K562 (cell line): ENCODE measurements around the gene ERVH48-1. TPM values are rescaled to one million over a fixed set of nuclear protein-coding genes. Genes with fewer than 3 reads are reported as not detected.

Source experiments
- ATAC-seq: fragments of 200-7000 bp; cut with Tn5 transposase; 3 replicates; pipeline ENCODE4 v1.9.1; 2020; ENCODE audit warnings: moderate library complexity
- Bru-seq: library from RNA; stranded (reverse); fragments of 400-500 nt; gene quantifications from one replicate; lab custom pipeline; 2021; lab: Mats Ljungman, UMichigan
- BruChase-seq, 2 experiments: library from RNA; stranded (reverse); fragments of 400-500 nt; gene quantifications; one replicate each; lab custom pipeline; 2021; lab: Mats Ljungman, UMichigan
- BruUV-seq: library from RNA; stranded (reverse); fragments of 400-500 nt; replicated peaks from 2 replicates; lab custom pipeline; 2021; lab: Mats Ljungman, UMichigan
- CTCF ChIA-PET: fragments of 300-600 bp; formaldehyde crosslinking; extraction: SDS; loops from one replicate; lab custom pipeline; 2021; ENCODE audit warnings: low intra/inter-chr PET ratio; lab: Yijun Ruan, JAX
- POLR2A ChIA-PET: fragments of 300-600, 350-650 bp; sonication (Branson Sonifier 250); formaldehyde crosslinking; extraction: SDS; loops from one replicate; lab custom pipeline; 2021; ENCODE audit warnings: antibody characterized with exemption, inconsistent platforms; lab: Yijun Ruan, JAX
- DNase-seq, 4 experiments: peaks; one replicate each; pipeline versions ENCODE4 v3.0.0 to v3.0.0-alpha.2; 2011 to 2018; ENCODE audit warnings: low spot score in 3 of 4, mixed read lengths in 3 of 4; ENCODE audit errors: extremely low read depth in 1 of 4
- FAIRE-seq: peaks from 2 replicates; lab custom pipeline; 2011; peaks lifted over from hg19 to GRCh38; lab: Jason Lieb, UNC
- H2AFZ ChIP-seq: 2 replicates; pipeline ENCODE4 v1.6.0; 2011; ENCODE audit warnings: low read depth, low read length, control low read depth, inconsistent platforms
- H3K27ac ChIP-seq: fragments of 200-600 bp; 3 replicates; pipeline ENCODE4 v1.8.0; 2011; ENCODE audit warnings: low read depth, mild to moderate bottlenecking, control low read depth, inconsistent platforms, low read length, moderate library complexity, mixed read lengths; ENCODE audit errors: extremely low read depth
- H3K27me3 ChIP-seq, 2 experiments: fragments of 300-600 bp in 1 of 2; 2 replicates in 1 of 2; 3 replicates in 1 of 2; pipeline versions ENCODE4 v1.6.0 to v1.8.0; 2011; ENCODE audit warnings: inconsistent platforms in 2 of 2, low read length in 2 of 2, mild to moderate bottlenecking in 1 of 2, mixed read lengths in 1 of 2, moderate library complexity in 1 of 2; ENCODE audit not compliant: control insufficient read depth in 2 of 2, insufficient read depth in 2 of 2
- H3K36me3 ChIP-seq: fragments of 300-600 bp; 3 replicates; pipeline ENCODE4 v1.8.0; 2011; ENCODE audit warnings: mild to moderate bottlenecking, low read length, inconsistent platforms; ENCODE audit not compliant: control insufficient read depth, insufficient read depth
- H3K4me1 ChIP-seq, 2 experiments: fragments of 200-600 bp in 1 of 2; replicated peaks in 1 of 2; 2 replicates in 1 of 2; 3 replicates in 1 of 2; pipeline versions ENCODE4 v1.5.1 to v1.8.0; 2011; ENCODE audit warnings: inconsistent platforms in 2 of 2, low read length in 2 of 2, mild to moderate bottlenecking in 1 of 2, mixed read lengths in 1 of 2, moderate library complexity in 1 of 2; ENCODE audit not compliant: control insufficient read depth in 2 of 2, insufficient read depth in 2 of 2
- H3K4me2 ChIP-seq: 2 replicates; pipeline ENCODE4 v1.6.1; 2011; ENCODE audit warnings: low read length, control low read depth, inconsistent platforms, mixed read lengths; ENCODE audit not compliant: insufficient read depth
- H3K4me3 ChIP-seq: fragments of 200-600 bp; sonication (generic), shearing (Covaris generic); 2 replicates; pipeline ENCODE4 v1.5.1; 2016; ENCODE audit warnings: control low read depth, inconsistent platforms
- H3K79me2 ChIP-seq: fragments of 200-600 bp; 3 replicates; pipeline ENCODE4 v1.8.0; 2011; ENCODE audit warnings: low read length, inconsistent platforms; ENCODE audit not compliant: control insufficient read depth, insufficient read depth
- H3K9ac ChIP-seq, 2 experiments: 2 replicates each; pipeline versions ENCODE4 v1.6.0 to v1.6.1; 2011; ENCODE audit warnings: low read depth in 2 of 2, low read length in 2 of 2, control low read depth in 1 of 2, inconsistent platforms in 1 of 2, mild to moderate bottlenecking in 1 of 2, mixed read lengths in 1 of 2; ENCODE audit not compliant: insufficient read depth in 1 of 2
- H3K9me1 ChIP-seq: one replicate; pipeline ENCODE4 v1.6.0; 2011; ENCODE audit warnings: inconsistent platforms, mild to moderate bottlenecking, low read length, moderate library complexity; ENCODE audit not compliant: control insufficient read depth, insufficient read depth
- H3K9me3 ChIP-seq: replicated peaks from 2 replicates; pipeline ENCODE4 v1.5.1; 2011; ENCODE audit warnings: low read depth, low read length, inconsistent platforms; ENCODE audit not compliant: control insufficient read depth, insufficient read depth
- H4K20me1 ChIP-seq: replicated peaks from 2 replicates; pipeline ENCODE4 v1.6.1; 2011; ENCODE audit warnings: low read length, inconsistent platforms, mixed read lengths; ENCODE audit not compliant: control insufficient read depth, insufficient read depth
- MEF2A ChIP-seq: IDR thresholded peaks from 2 replicates; pipeline ENCODE4 v1.6.1; 2011; ENCODE audit warnings: low read depth, mild to moderate bottlenecking, low read length, moderate library complexity; ENCODE audit not compliant: control insufficient read depth
- POLR2G ChIP-seq: fragments of 200-400 bp; formaldehyde crosslinking; IDR thresholded peaks from 2 replicates; pipeline ENCODE4 v1.6.1; 2017; ENCODE audit warnings: low read depth, mild to moderate bottlenecking, antibody characterized with exemption, low read length, moderate library complexity
- RBFOX2 ChIP-seq: fragments of 200-400 bp; formaldehyde crosslinking; IDR thresholded peaks from 2 replicates; pipeline ENCODE4 v1.6.1; 2017; ENCODE audit warnings: low read depth, mild to moderate bottlenecking, low read length, moderate library complexity
- WGBS: fragments of 100-300 bp; shearing (Covaris generic); methylation state at CpG from one replicate; pipeline ENCODE4 v1.1.6; 2016; ENCODE audit warnings: low coverage, mixed read lengths; ENCODE audit not compliant: insufficient coverage; ENCODE audit errors: missing lambda C conversion rate; 5-methylcytosine and 5-hydroxymethylcytosine counted together
- in situ Hi-C: fragments of 300-500 bp; cut with MboI; formaldehyde crosslinking; loops from 4 replicates; pipeline ENCODE4 v1.15.0; 2018; ENCODE audit warnings: inconsistent platforms, mixed read lengths
- intact Hi-C: fragments of 100-400 bp; cut with micrococcal nuclease; formaldehyde crosslinking; loops from 2 replicates; pipeline ENCODE4 v1.14.2; 2022
- long read RNA-seq, 3 experiments: library from polyadenylated mRNA in 2 of 3; library from RNA in 1 of 3; unstranded in 2 of 3; stranded (forward) in 1 of 3; transcript quantifications; one replicate each; pipeline ENCODE4 v2.0.0, GENCODE V29; 2019 to 2022
- polyA minus RNA-seq, 3 experiments: library from RNA; depleted of rRNA, polyadenylated mRNA; stranded (reverse); fragments of >200 nt; gene quantifications; 2 replicates each; pipeline ENCODE4 v1.2.3, GENCODE V29; 2011
- polyA plus RNA-seq, 8 experiments: library from polyadenylated mRNA; depleted of rRNA in 4 of 8; stranded (reverse) in 5 of 8; unstranded in 3 of 8; fragments of >200 nt; fragmentation: Nextera tagmentation in 2 of 8; fragmentation: Illumina TruSeq in 1 of 8; extraction: Ambion mirVana in 2 of 8; extraction: Trizol in 1 of 8; gene quantifications; 2 replicates each; pipeline versions ENCODE4 v1.2.1 to v1.2.3, GENCODE V29; 2011 to 2014; ENCODE audit warnings: inconsistent platforms in 1 of 8, missing spikeins in 1 of 8
- total RNA-seq, 7 experiments: library from RNA; depleted of rRNA in 6 of 7; stranded (reverse); fragments of >200 nt in 6 of 7; fragmentation: Illumina TruSeq in 2 of 7; extraction: Trizol in 2 of 7; gene quantifications; 2 replicates each; pipeline versions ENCODE4 v1.2.1 to v1.2.3, GENCODE V29; 2011 to 2021; ENCODE audit warnings: low replicate concordance in 1 of 7
- TF ChIP-seq, protein P1 (sequence below): sonication (generic); formaldehyde crosslinking; IDR thresholded peaks from 2 replicates; pipeline ENCODE4 v1.8.1; 2023; ENCODE audit warnings: mild to moderate bottlenecking, missing genetic modification reagents
- TF ChIP-seq, protein P2 (sequence below): fragments of 450-650 bp; IDR thresholded peaks from 2 replicates; pipeline ENCODE4 v1.6.1; 2018; ENCODE audit not compliant: partially characterized antibody
- TF ChIP-seq, protein P3 (sequence below): fragments of 200-400 bp; formaldehyde crosslinking; IDR thresholded peaks from 2 replicates; pipeline ENCODE4 v1.6.1; 2017; ENCODE audit warnings: mild to moderate bottlenecking, low read depth, low read length, moderate library complexity

The ERVH48-1 gene
- total RNA-seq (2011; cell fraction: chromatin; rRNA removed; ENCODE audit: low replicate concordance): 0.23 and 0.28 TPM in 2 replicates
- 0.13 TPM in 1 of 2 replicates, not detected in the other for total RNA-seq (2011; cell fraction: nucleolus; rRNA removed)
- 0.51 and 0.53 TPM in 2 replicates for total RNA-seq (2011; cell fraction: nucleoplasm; rRNA removed)
- 0.09 TPM in 1 of 2 replicates, not detected in the other for total RNA-seq (2014; rRNA removed)
- total RNA-seq (2014; rRNA removed; fragmentation: Illumina TruSeq; extraction: Trizol): 0.06 TPM in 1 of 2 replicates, not detected in the other
- 0.08 TPM in 1 of 2 replicates, not detected in the other for total RNA-seq (2015; rRNA removed; fragmentation: Illumina TruSeq; extraction: Trizol)
- total RNA-seq (2021): 0.09 TPM in 1 of 2 replicates, not detected in the other
- 0.22 and 0.49 TPM in 2 replicates for polyA plus RNA-seq (2011; rRNA removed)
- 0.25 and 0.32 TPM in 2 replicates for polyA plus RNA-seq (2011; cell fraction: cytosol; rRNA removed)
- 0.13 and 0.27 TPM in 2 replicates for polyA plus RNA-seq (2011; cell fraction: nucleus; rRNA removed)
- polyA plus RNA-seq (2012): 0.28 and 0.31 TPM in 2 replicates
- polyA plus RNA-seq (2014; fragmentation: Illumina TruSeq; extraction: Trizol): 0.07 and 0.16 TPM in 2 replicates
- polyA plus RNA-seq (2014; fragmentation: Nextera tagmentation; extraction: Ambion mirVana): under 1 TPM; 0.08 to 0.15 TPM
- polyA plus RNA-seq (2014; rRNA removed): 0.11 and 0.20 TPM in 2 replicates
- 0.06 and 0.07 TPM in 2 replicates for polyA minus RNA-seq (2011; rRNA and poly(A)+ RNA removed)
- polyA minus RNA-seq (2011; cell fraction: cytosol; rRNA and poly(A)+ RNA removed): not detected in 2 replicates
- polyA minus RNA-seq (2011; cell fraction: nucleus; rRNA and poly(A)+ RNA removed): not detected in 2 replicates
- percentile 26 among the genes with signal in this experiment for Bru-seq, nascent RNA
- BruChase-seq, experiment 1, labeled RNA remaining after a 2-hour chase: not detected
- BruChase-seq, experiment 2, labeled RNA remaining after a 6-hour chase: percentile 14 among the genes with signal in this experiment
- long read RNA-seq, experiment 1: 0 reads
- long read RNA-seq, experiment 2: 0 reads
- long read RNA-seq, experiment 3: 0 reads

DNA sequence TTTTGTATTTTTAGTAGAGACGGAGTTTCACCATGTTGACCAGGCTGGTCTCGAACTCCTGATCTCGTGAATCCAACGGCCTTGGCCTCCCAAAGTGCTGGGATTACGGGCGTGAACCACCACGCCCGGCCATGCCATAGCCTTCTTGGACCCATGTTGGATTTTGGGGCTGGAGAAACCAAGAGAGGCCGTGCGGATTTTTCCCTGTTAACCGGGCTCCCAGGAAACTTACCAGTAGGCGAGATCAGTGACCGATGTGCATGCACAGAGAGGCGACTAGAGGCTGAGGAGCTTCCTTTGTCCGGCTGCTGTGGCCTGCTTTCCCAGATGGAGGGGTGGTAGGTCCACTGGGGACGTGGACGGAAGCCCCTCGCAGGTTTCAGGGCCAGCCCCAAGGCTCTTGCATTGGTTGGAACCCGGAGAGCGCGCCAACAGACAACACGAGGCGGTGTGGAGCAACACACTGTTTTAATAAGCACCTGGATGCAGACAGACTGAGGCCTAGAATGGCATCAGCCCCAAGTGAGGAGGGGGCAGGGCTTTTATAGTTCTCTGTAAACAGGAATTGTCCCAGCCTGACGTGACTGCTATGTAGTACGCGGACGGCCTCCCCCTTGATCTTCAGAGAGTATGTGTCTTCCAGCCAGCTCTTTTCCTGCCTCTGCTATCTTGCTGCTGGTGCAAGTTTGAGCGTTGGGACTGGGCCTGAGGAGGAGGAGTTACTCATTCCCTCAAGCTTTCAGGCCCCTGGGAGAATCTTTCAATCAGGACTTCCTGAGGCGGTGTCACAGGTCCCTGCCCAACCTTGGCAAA, at the start of gene ERVH48-1:
Gene ERVH48-1 (minus strand): TSS at position 517 of the 813 bp plus-strand sequence. CDS start 6,624 bp downstream, outside the sequence.
- BruUV-seq: no TSS peak
- POLR2A ChIA-PET: interaction anchor here (0.6 to 1.4 kb wide), 3 partner anchors 52 to 836 kb away, joined by 3 to 4 read pairs (median 3); no protein-coding TSS in a partner anchor
- 83% methylated on average over 29 of the region's 29 CpGs for WGBS
- intact Hi-C loops (loop anchor here (2.0 kb wide), 1 partner anchor 49 kb away; the partner anchor contains the start of gene PKNOX1), in situ Hi-C loops (no loop called here)
- peaks cover 41 to 42% of the 10 kb centered on the region in 2 experiments for H3K4me1 ChIP-seq
- ATAC-seq: peak; percentile 8; the same call in 1 of the 3 replicates
- TF ChIP-seq, protein P1, sequence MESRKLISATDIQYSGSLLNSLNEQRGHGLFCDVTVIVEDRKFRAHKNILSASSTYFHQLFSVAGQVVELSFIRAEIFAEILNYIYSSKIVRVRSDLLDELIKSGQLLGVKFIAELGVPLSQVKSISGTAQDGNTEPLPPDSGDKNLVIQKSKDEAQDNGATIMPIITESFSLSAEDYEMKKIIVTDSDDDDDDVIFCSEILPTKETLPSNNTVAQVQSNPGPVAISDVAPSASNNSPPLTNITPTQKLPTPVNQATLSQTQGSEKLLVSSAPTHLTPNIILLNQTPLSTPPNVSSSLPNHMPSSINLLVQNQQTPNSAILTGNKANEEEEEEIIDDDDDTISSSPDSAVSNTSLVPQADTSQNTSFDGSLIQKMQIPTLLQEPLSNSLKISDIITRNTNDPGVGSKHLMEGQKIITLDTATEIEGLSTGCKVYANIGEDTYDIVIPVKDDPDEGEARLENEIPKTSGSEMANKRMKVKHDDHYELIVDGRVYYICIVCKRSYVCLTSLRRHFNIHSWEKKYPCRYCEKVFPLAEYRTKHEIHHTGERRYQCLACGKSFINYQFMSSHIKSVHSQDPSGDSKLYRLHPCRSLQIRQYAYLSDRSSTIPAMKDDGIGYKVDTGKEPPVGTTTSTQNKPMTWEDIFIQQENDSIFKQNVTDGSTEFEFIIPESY (CRISPR knock-in tag): peak; percentile 38; the same call in 1 of the 2 replicates
- TF ChIP-seq POLR2G: 0 out of 2 replicates have a peak, but pooled peaks have one; percentile 21
- TF ChIP-seq, protein P2, sequence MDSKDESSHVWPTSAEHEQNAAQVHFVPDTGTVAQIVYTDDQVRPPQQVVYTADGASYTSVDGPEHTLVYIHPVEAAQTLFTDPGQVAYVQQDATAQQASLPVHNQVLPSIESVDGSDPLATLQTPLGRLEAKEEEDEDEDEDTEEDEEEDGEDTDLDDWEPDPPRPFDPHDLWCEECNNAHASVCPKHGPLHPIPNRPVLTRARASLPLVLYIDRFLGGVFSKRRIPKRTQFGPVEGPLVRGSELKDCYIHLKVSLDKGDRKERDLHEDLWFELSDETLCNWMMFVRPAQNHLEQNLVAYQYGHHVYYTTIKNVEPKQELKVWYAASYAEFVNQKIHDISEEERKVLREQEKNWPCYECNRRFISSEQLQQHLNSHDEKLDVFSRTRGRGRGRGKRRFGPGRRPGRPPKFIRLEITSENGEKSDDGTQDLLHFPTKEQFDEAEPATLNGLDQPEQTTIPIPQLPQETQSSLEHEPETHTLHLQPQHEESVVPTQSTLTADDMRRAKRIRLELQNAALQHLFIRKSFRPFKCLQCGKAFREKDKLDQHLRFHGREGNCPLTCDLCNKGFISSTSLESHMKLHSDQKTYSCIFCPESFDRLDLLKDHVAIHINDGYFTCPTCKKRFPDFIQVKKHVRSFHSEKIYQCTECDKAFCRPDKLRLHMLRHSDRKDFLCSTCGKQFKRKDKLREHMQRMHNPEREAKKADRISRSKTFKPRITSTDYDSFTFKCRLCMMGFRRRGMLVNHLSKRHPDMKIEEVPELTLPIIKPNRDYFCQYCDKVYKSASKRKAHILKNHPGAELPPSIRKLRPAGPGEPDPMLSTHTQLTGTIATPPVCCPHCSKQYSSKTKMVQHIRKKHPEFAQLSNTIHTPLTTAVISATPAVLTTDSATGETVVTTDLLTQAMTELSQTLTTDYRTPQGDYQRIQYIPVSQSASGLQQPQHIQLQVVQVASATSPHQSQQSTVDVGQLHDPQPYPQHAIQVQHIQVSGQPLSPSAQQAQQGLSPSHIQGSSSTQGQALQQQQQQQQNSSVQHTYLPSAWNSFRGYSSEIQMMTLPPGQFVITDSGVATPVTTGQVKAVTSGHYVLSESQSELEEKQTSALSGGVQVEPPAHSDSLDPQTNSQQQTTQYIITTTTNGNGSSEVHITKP: peak; percentile 79
- TF ChIP-seq MEF2A: no peak
- TF ChIP-seq, protein P3, sequence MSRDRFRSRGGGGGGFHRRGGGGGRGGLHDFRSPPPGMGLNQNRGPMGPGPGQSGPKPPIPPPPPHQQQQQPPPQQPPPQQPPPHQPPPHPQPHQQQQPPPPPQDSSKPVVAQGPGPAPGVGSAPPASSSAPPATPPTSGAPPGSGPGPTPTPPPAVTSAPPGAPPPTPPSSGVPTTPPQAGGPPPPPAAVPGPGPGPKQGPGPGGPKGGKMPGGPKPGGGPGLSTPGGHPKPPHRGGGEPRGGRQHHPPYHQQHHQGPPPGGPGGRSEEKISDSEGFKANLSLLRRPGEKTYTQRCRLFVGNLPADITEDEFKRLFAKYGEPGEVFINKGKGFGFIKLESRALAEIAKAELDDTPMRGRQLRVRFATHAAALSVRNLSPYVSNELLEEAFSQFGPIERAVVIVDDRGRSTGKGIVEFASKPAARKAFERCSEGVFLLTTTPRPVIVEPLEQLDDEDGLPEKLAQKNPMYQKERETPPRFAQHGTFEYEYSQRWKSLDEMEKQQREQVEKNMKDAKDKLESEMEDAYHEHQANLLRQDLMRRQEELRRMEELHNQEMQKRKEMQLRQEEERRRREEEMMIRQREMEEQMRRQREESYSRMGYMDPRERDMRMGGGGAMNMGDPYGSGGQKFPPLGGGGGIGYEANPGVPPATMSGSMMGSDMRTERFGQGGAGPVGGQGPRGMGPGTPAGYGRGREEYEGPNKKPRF: no peak
- TF ChIP-seq RBFOX2: peak; percentile 52; the same call in 1 of the 2 replicates
- TF ChIP-seq, all 486 proteins: peak for 4
- no peak within 1 kb of the TSS for H3K4me3 ChIP-seq
- H4K20me1 ChIP-seq: no peaks in the 10 kb centered on the region
- H3K9me3 ChIP-seq: no peaks in the 10 kb centered on the region
- no peaks in the 10 kb centered on the region for H3K27me3 ChIP-seq
- H3K9me1 ChIP-seq: no peaks in the 10 kb centered on the region
- H2AFZ ChIP-seq: peak within 1 kb of the TSS; percentile 96
- no peaks in the 10 kb centered on the region for H3K36me3 ChIP-seq
- DNase-seq (peak in 1 of 4 experiments; percentile 53), FAIRE-seq (no peak)
- H3K9ac ChIP-seq: peak within 1 kb of the TSS; percentile 57 to 58
- no peak within 1 kb of the TSS; the same call in 1 of the 2 replicates for H3K4me2 ChIP-seq
- CTCF ChIA-PET: no interaction called here
- H3K79me2 ChIP-seq: no peaks in the 10 kb centered on the region
- H3K27ac ChIP-seq: peak within 1 kb of the TSS; percentile 79
